ENCODE results near the gene PLEKHA7. TPM values are rescaled to one million over a fixed set of nuclear protein-coding genes. Genes with fewer than 3 reads are reported as not detected.

Gene PLEKHA7
- total and polyA plus RNA-seq, 2 of the 8 experiments (the other 6 are each of a cell fraction or from before 2014, with no cell fraction given) = 11.4 to 25.6 TPM

DNA sequence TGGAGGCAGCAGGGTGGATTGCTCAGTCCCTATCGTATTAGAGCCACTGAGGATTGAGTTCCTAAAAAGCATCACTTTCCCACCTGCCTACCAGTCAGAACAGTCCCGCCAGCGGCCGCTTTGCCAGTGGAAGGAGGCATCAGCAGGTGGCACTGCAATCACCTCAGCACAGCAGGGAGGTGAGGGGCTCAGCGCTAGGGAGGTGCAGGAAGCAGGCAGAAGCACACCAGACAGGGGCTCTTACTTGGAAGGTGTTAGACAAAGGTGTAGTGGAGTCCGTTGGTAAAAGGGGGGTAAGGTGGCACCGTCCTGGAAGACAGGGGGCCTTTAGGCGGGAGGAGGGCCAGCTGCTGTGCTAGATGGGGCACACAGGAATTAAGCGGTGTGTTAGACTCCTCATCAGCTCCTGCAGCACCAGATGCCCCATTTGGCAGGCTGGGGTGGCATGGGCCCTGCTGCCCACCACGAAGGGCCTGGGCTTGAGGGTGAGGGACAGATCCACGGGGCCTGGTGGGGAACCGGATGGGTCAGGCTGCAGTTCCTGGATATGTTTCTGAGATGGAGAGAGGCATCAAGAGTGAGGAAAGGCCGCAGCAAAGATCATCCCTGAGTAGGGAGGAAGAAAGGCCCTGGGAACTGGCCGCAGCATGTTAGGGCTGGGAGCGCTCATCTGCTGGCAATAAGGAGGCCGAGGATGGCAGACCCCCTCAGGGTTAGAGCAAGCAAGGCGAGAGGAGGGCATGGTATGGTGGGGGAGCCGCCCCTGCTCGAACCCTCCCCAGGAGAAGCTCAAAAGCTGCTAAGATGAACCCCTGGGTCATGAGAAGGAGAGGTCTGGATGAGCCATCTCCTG lies 233.3 kb downstream of the PLEKHA7 start:
- CTCF ChIA-PET (ENCODE audit: partially characterized antibody) = interaction anchor here (0.8 to 10.7 kb wide), 2 partner anchors 10 to 282 kb away, joined by 3 to 119 read pairs; no protein-coding TSS in a partner anchor
- TF ChIP-seq, protein P1, sequence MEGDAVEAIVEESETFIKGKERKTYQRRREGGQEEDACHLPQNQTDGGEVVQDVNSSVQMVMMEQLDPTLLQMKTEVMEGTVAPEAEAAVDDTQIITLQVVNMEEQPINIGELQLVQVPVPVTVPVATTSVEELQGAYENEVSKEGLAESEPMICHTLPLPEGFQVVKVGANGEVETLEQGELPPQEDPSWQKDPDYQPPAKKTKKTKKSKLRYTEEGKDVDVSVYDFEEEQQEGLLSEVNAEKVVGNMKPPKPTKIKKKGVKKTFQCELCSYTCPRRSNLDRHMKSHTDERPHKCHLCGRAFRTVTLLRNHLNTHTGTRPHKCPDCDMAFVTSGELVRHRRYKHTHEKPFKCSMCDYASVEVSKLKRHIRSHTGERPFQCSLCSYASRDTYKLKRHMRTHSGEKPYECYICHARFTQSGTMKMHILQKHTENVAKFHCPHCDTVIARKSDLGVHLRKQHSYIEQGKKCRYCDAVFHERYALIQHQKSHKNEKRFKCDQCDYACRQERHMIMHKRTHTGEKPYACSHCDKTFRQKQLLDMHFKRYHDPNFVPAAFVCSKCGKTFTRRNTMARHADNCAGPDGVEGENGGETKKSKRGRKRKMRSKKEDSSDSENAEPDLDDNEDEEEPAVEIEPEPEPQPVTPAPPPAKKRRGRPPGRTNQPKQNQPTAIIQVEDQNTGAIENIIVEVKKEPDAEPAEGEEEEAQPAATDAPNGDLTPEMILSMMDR (IDR thresholded peaks at IDR 0.05; ENCODE audit: control extremely low read depth in 1 of 3, insufficient read depth in 1 of 3, low read depth in 1 of 3, low read length in 3 of 3) = peak in 2 of 3 experiments; percentile 5 to 14; a peak in 2 of 4 replicates
- TF ChIP-seq, protein P2, sequence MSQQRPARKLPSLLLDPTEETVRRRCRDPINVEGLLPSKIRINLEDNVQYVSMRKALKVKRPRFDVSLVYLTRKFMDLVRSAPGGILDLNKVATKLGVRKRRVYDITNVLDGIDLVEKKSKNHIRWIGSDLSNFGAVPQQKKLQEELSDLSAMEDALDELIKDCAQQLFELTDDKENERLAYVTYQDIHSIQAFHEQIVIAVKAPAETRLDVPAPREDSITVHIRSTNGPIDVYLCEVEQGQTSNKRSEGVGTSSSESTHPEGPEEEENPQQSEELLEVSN (IDR thresholded peaks at IDR 0.05) = no peak

More for the DNA sequence above, 233.3 kb downstream of the PLEKHA7 start:
- peaks cover 3% of the 10 kb centered on the region; the same call in 1 of the 2 replicates for H3K23me2 ChIP-seq (ENCODE audit: low read depth, low read length)
- no peak for FAIRE-seq
- no peak overlapping the region; the same call in 1 of the 2 replicates for H4K8ac ChIP-seq (ENCODE audit: extremely low read depth, insufficient read depth, low read length)
- H2BK12ac ChIP-seq (ENCODE audit: low read depth, low read length) = no peak overlapping the region
- no peak overlapping the region for H2AK5ac ChIP-seq (ENCODE audit: low read depth, low read length)
- no peak overlapping the region for H2BK120ac ChIP-seq (replicated peaks; ENCODE audit: low read depth, low read length)
- H3K4me2 ChIP-seq (ENCODE audit: insufficient read depth in 1 of 2, low read depth in 2 of 2, low read length in 2 of 2) = no peak overlapping the region
- no peak overlapping the region for H3K18ac ChIP-seq (ENCODE audit: extremely low read depth, low read length)
- H3K36me3 ChIP-seq (ENCODE audit: control insufficient read depth in 2 of 4, insufficient read depth in 4 of 4, low read length in 3 of 4) = peaks cover 0 to 4% (median 0%) of the 10 kb centered on the region in 4 experiments; a peak in 1 of 8 replicates
- H3K9me3 ChIP-seq (ENCODE audit: insufficient read depth in 2 of 2, low read depth in 1 of 2, low read length in 1 of 2) = no peaks in the 10 kb centered on the region
- H3K4ac ChIP-seq (replicated peaks; ENCODE audit: insufficient read length, low read depth, low read length) = no peak overlapping the region
- H3K14ac ChIP-seq (ENCODE audit: insufficient read length) = no peak overlapping the region
- no peaks in the 10 kb centered on the region for H3K79me1 ChIP-seq (ENCODE audit: low read depth, low read length)
- H3K4me3 ChIP-seq (ENCODE audit: extremely low read depth in 1 of 4, insufficient read depth in 2 of 4, low read depth in 3 of 4, low read length in 4 of 4) = no peak overlapping the region
- no peak overlapping the region for H3K56ac ChIP-seq (replicated peaks; ENCODE audit: insufficient read length, low read depth, low read length)
- no peak for DNase-seq (ENCODE audit: low read depth in 1 of 2, low spot score in 2 of 2)
- POLR2A ChIA-PET (ENCODE audit: partially characterized antibody) = no interaction called here
- WGBS, 2 experiments (ENCODE audit: extremely low coverage in 1 of 2, insufficient coverage in 1 of 2, insufficient read length in 1 of 2, insufficient replicate concordance in 2 of 2, low coverage in 1 of 2, low lambda C conversion rate in 2 of 2, missing lambda C conversion rate in 1 of 2) = 80% methylated on average over 19 of the region's 19 CpGs; no CpG with 5 or more reads in 1 of the 2 experiments
- H3K79me2 ChIP-seq (ENCODE audit: control insufficient read depth in 1 of 2, insufficient read depth in 2 of 2, low read length in 2 of 2) = no peaks in the 10 kb centered on the region
- no peak overlapping the region for H2BK20ac ChIP-seq (ENCODE audit: low read length)
- no peak overlapping the region for H3K27ac ChIP-seq (ENCODE audit: low read depth, low read length)
- H2AFZ ChIP-seq (ENCODE audit: low read length) = no peak overlapping the region
- H3K23ac ChIP-seq (ENCODE audit: insufficient read length) = no peak overlapping the region
- H3K4me1 ChIP-seq (replicated peaks in 1 of 4; ENCODE audit: control insufficient read depth in 3 of 4, insufficient read depth in 4 of 4, low read length in 3 of 4) = no peaks in the 10 kb centered on the region; a peak in 1 of 7 replicates
- H3K27me3 ChIP-seq (replicated peaks in 1 of 4; ENCODE audit: control insufficient read depth in 3 of 4, extremely low read depth in 1 of 4, insufficient read depth in 3 of 4, low read length in 3 of 4) = no peaks in the 10 kb centered on the region
- H2BK5ac ChIP-seq (ENCODE audit: low read depth, low read length) = no peak overlapping the region
- H4K20me1 ChIP-seq (replicated peaks in 1 of 2; ENCODE audit: control insufficient read depth in 1 of 2, insufficient read depth in 2 of 2, low read length in 2 of 2) = no peaks in the 10 kb centered on the region
- no peak overlapping the region for H4K91ac ChIP-seq (replicated peaks; ENCODE audit: insufficient read length, low read length)
- H2BK15ac ChIP-seq (ENCODE audit: low read length) = no peak overlapping the region
- H3K9ac ChIP-seq (replicated peaks in 1 of 4; ENCODE audit: extremely low read depth in 1 of 4, low read depth in 3 of 4, low read length in 3 of 4) = no peak overlapping the region
- no peak overlapping the region for H4K5ac ChIP-seq (ENCODE audit: insufficient read length, low read depth, low read length)
